GM12872 (cell line): Measurements from ENCODE around the gene SLC25A31.

Experiments used
- TF ChIP-seq, protein P1 (sequence below): IDR thresholded peaks from 3 replicates; pipeline ENCODE4 v1.5.1; 2011; ENCODE audit warnings: low read depth, mild to moderate bottlenecking, low read length, moderate library complexity; ENCODE audit not compliant: insufficient read depth

The SLC25A31 gene

DNA sequence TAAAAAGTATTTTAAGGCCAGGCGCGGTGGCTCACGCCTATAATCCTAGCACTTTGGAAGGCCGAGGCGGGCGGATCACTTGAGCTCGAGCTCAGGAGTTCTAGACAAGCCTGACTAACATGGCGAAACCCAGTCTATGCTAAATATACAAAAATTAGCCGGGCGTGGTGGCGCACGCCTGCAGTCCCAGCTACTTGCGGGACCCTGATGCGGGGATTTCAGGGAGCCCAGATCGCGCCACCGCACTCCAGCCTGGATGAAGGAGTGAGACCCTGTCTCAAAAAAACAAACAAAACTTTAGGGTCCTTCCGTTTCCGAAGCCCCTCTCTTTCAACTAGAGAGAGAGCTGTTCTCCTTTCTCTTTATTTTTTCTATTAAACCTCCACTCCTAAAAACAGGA lies 1.2 kb downstream of the SLC25A31 start:
- TF ChIP-seq, protein P1, sequence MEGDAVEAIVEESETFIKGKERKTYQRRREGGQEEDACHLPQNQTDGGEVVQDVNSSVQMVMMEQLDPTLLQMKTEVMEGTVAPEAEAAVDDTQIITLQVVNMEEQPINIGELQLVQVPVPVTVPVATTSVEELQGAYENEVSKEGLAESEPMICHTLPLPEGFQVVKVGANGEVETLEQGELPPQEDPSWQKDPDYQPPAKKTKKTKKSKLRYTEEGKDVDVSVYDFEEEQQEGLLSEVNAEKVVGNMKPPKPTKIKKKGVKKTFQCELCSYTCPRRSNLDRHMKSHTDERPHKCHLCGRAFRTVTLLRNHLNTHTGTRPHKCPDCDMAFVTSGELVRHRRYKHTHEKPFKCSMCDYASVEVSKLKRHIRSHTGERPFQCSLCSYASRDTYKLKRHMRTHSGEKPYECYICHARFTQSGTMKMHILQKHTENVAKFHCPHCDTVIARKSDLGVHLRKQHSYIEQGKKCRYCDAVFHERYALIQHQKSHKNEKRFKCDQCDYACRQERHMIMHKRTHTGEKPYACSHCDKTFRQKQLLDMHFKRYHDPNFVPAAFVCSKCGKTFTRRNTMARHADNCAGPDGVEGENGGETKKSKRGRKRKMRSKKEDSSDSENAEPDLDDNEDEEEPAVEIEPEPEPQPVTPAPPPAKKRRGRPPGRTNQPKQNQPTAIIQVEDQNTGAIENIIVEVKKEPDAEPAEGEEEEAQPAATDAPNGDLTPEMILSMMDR, result no peak

DNA sequence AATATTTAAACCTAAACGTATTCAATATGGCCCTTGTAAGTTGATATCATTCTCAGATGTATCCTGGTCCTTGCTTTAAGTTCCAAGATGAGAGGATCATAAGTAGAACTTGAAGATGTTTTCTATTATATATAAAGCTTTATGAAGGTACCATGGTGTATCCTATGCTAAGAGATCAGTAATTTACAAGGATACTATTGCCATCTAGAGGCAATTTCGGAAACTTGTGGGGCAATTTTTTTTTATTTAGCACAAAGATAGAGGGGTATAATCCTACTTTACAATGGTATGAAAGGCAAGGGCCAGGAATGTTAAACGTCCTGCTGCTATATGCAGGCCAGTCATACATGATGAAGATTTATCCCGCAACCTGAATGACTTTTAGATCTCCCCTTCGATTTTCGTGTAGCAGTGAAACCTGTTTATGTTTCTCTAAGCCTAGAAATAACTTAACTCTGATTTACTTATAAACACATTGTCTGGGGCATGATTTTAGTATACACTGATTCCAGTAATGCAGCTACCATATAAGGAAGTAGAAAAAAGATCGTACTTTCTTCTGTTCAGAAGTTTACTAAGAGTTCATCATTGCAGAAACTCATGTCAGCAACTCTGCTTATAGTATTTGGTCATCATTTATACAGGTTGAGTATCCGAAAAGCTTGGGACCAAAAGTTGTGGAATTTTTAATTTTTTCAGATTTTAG lies 2.6 kb downstream of the SLC25A31 start:
- TF ChIP-seq, protein P1, result peak; percentile 43; the same call in 2 of the 3 replicates

DNA sequence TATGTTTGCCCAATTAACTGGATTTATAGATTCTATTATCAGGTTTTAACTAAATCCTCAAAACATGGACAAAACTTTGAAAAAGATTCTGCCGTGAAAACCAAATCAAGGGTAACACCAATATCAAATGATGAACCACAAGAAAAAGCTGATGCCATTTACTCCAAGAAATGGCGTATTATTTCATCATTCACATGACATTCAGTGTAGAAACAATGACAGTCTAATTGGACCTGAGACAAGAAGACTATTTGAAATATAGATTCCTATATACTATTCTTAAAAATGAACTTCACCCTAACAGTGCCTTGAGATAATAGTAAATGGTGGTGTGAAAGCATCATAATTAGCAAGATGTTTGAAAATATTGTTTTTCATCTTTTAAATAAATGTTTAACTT lies 4.8 kb downstream of the SLC25A31 start:
- TF ChIP-seq, protein P1, result no peak

DNA sequence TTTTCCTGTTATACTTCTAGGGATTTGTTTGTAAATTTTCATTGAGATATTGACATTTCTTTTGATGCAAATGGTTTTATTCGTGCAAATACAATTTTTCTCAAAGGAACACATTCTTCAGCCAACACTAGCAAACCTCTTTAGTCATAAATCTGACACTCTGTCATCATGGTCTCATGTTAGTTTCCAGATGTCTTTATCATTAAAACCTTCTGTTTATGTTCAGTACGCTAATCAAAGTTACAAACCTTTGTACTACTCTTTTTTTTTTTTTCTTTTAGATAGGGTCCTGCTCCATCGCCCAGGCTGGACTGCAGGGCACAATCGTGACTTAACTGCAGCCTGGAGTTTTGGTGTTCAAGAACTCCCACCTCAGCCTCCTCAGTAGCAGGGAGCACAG lies 7.1 kb downstream of the SLC25A31 start:
- TF ChIP-seq, protein P1, result no peak

DNA sequence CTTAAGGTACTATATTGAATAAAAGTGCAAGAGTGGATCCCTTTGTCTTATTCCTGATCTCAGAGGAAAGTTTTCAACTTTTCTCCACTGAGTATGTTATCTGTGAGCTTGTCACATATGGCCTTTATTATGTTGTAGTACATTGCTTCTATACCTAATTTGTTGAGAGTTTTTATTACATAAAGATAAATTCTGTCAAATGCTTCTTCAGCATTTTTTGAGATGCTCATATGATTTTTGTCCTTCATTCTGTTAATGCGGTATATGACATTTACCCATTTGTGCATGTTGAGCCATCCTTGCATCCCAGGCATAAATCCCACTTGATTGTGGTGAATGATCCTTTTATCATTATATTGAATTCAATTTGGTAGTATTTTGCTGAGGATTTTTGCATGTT lies 11.0 kb downstream of the SLC25A31 start:
- TF ChIP-seq, protein P1, result no peak

DNA sequence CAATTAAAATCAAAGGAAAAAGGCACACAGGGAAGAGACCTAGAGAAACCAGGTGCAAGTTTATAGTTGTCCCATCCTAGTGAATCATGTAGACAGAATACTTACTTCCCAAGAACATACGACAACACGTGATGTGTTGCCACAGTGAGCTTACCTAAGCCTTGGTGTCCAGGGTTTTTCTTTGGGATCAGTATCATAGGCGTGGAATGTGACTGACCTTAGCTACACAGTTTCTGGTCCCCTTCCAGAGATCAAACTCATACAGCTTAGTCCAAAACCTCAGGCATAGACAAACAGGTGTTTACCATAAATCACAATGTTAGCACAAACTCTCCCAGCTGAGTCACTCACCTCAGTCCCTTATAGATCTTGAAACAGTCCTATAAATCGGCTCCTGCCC lies 17.7 kb downstream of the SLC25A31 start:
- TF ChIP-seq, protein P1, result no peak

DNA sequence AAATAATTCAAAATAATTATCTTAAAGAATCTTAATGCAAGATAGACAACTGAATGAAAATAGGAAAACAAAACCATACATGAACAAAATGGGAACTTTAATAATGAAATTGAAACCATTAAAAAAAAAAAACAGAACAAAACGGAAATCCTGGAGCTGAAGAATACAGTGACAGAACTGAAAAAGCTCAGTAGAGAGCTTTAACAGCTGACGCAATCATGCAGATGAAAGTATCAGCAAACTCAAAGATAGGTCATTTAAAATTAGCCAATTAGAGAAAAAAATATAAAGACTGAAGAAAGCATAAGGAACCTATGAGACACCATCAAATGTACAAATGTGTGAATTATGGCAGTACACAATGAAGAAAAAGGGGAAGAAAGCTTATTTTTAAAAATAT lies 18.8 kb downstream of the SLC25A31 start:
- TF ChIP-seq, protein P1, result no peak
